HG02798 (cell line): ENCODE measurements around the gene SNRPA1.

Experiments used
- ATAC-seq: cut with Tn5 transposase; IDR thresholded peaks from one replicate; pipeline ENCODE4 v1.9.1; 2021; ENCODE audit warnings: mild to moderate bottlenecking; ENCODE audit not compliant: unreplicated experiment, poor library complexity

SNRPA1 gene

DNA sequence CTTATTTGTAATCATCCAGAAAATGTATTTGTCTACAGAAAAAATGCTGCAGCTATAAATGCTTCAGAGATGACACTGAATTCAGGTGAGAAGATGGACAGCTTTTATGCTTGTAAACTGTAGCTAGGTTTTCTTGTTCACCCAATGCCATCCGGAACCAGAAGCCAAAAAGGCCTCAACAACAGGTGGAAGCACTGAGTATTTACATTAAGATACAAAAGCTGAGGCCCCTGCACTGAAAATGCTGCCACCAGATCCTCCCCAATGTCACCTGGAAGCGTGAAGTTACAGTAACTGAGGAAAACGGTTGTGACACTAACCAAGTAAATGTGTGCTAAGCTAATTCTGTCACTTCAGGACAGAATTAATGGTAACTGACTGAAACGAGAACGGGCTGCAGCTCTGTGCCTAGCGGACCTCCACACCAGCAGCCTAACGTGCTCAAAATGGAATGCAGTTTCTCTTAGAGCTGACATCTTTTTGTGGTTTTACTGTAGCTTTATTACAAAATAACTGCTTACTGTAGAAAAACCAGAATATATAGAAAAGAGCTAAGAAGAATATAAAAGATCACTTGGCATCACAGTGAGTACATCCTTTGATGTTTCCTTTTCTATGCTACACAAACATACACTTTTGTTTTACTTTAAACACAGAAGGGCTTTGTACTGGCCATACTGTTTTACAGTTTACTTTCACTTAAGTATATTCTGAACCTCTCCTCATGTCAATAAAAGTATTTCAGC is 50.8 kb downstream of the SNRPA1 start:
- no peak for ATAC-seq

DNA sequence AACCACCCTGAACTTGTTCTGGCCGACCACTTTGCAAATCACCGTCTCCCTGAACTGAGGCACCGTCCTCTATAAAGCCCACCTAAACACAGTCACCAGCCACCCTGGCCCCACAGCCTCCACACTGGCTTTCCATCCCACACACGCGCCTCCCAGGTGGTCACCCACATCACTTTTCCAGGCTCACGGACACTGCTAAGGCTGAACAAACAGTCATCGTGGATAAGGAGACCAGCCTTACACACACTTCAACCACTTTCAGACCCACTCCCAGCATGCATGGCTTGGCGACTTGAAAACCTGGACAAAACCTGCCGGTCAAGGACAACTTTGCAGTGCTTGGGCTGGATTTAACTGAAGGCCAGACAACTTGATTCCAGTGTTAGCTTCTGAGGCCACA is 51.6 kb downstream of the SNRPA1 start:
- no peak for ATAC-seq

DNA sequence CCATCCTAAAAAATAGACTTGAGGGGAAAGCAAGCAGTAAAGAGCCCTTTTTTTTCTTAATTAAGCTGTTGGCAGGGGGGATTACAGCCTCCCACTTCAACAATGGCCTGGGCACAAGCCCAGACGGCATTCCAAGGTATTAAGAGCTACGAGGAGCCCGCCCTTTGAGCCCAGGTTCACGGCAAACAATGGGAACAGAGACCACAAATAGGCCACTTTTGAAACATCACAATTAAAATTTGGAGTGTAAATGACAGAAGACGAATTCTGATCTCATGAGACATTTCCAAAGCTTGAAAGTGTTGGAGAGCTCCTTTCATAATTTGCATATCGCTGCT is 52.1 kb downstream of the SNRPA1 start:
- ATAC-seq: no peak

DNA sequence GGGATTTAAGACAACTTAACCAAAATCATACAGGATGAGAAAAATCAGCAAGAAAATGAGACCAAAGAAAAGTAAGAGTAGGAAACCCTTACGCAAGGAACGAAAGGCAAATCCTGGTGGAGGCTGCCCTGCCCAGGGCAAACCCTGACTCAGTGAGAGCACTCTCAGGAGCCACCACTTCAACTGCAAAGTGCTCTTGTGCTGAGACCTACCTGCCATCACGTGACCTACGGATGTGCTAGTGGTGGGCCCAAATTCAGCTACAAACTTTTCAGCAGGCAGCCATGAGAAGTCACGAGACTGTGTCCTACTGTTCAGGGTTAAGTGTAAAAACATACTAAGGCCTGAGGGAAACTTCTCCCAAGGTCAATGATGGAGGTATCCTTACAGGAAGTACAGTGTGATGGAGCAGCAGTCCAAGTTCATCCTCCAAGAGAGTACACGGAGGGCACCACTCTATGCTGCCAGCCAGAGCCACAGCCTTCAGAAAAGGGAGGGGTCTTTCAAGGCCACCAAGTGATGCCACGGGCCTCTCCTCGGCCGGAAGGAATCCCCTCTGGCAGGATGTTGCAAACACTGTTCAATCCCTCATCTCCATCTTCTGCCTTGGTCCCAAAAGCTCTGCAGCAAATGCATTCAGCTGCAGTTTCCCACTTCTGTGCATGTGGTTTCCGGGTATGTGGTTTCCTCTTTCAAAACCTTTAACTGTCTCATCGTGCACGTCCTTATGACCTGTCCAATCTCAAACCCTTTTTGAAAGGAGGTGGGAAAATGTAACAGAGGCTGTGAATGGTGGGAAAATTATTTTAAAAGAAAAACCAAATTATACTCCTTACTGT is 52.7 kb downstream of the SNRPA1 start:
- ATAC-seq: peak; percentile 81

DNA sequence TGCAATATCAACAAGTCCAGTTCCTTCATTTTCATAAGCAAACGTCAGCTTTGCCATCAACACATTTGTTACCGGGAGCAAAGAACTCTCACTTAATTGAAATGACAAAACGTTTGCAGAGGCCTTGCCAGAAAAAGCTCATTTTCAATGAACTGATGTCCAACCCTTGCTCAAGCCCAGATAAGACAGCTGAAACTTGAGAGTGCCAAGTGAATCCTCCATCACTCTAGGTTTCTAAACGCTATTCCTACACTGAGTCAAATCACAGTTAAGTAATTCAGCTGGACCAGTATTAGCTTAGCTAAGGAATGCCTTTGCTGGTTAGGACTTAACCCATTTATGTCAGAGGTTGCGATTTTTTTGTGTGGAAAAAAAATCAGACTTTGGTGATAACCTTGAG is 54.7 kb downstream of the SNRPA1 start:
- no peak for ATAC-seq

DNA sequence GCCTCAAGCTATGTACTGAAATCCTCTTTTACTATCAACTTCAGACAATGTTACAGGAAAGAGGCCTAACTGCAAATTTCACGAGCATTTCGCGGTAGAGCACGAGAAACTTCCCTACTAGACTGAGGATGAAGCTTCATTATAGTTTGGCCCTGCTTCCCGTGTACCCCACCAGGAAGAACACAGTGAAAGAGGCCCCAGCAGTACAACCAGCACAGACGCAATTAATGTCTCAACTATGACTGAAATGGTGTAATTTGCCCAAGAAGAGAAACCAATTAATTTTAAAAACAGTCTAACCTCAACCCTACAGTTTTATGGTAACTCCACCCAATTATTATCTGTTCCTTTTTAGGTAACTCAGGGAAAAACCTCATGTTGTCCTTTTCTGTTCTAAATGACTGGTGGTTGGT is 55.3 kb downstream of the SNRPA1 start:
- no peak for ATAC-seq

DNA sequence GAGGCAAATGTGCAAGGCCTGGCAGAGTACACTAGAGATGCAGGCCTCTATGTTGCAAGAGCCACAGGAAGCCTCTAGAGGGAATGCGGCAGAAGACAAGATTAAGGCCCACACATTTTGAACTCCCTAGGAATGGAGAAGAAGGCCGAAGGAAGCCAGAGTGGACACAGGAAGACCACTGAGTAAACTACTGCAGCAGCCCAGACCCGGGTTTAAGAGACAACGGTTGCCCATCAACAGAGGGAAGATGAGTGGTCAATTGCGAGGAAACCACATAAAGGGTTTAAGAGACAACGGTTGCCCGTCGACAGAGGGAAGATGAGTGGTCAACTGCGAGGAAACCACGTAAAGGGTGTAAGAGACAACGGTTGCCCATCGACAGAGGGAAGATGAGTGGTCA is 57.8 kb downstream of the SNRPA1 start:
- ATAC-seq: no peak

DNA sequence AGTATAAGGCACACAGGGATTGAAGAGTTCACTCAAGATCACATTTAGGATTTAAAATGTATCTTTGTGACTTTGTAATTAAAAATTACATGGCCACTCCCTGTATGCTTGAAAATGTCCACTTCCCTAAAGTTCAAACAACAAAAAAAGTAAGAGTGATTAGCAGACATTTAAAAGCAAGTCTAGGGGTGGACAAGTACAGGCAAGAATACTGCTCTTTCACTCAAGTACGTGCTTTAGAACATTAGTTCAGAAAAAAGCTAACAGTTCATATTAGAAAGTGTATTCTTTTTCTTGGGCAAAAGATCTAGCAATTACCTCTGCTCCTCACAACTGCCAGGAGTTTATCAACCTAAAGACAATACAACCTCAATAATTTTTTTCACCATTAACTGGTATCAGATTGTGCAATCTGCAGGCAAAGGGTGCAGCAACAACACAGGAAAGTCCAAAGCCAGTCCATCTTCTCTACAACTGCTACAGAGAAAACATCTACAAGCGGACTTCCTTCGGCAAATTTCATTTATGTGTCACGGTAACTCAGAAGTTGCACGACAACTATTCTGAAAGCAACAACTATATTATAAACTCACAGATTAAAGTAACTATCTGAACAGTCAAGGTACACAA is 61.3 kb downstream of the SNRPA1 start:
- no peak for ATAC-seq

DNA sequence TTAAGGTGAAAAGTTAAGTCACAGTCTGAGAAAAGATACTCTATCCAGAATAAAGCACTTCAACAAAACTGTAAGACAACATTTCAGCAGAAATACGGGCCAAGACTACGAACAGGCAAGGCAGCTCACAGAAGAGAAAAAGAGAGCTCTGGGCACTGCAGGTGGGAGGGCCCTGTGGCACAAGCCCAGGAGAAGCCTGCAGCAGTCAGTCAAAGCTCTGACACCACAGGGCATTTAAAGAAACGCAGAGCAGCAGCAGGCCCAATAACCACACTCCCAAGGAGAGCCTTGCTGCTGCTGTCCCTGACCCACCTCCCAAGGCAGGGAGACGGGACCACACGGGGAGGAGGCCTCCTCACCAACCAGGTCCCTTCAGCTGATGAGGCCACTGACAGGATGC is 62.4 kb downstream of the SNRPA1 start:
- no peak for ATAC-seq
